Right ventricle myocardium superior (tissue), 1 donor: ENCODE measurements around the gene UGCG. TPM values are rescaled to one million over a fixed set of nuclear protein-coding genes. Genes with fewer than 3 reads are reported as not detected.
"Not testable (repeated sequence)": the region's sequence is repeated elsewhere in the genome, so short reads cannot be mapped to it uniquely, and the experiment has no call there.

ENCODE experiments used
- ATAC-seq: fragments of 200-7000 bp; cut with Tn5 transposase; one replicate; pipeline ENCODE4 v1.9.1; 2020; ENCODE audit warnings: mild to moderate bottlenecking; ENCODE audit not compliant: poor library complexity
- DNase-seq: peaks from one replicate; pipeline ENCODE4 v3.0.0-alpha.2; 2020
- intact Hi-C: fragments of 100-400 bp; cut with DNase I; formaldehyde crosslinking; loops from one replicate; pipeline ENCODE4 v1.11.2; 2022
- long read RNA-seq: library from polyadenylated mRNA; unstranded; transcript quantifications from one replicate; pipeline ENCODE4 v2.0.0, GENCODE V29; 2021
- total RNA-seq: library from RNA; stranded (reverse); fragmentation: NEBNext Ultra II Directional; extraction: Animal tissue kit (Norgen Biotek cat#: 25700); gene quantifications from one replicate; pipeline ENCODE4 v1.2.1, GENCODE V29; 2021
- donor health status: DM: no; HTN: yes; CAD: no; lungs with severe emphysema.

The UGCG gene
- 11.7 TPM for total RNA-seq
- long read RNA-seq, full-length matches to known transcripts: 23 of 28 reads
- long read RNA-seq, partial matches to known transcripts: 2 of 28 reads
- long read RNA-seq, other reads (novel, unspliced or antisense): 3 of 28 reads

DNA sequence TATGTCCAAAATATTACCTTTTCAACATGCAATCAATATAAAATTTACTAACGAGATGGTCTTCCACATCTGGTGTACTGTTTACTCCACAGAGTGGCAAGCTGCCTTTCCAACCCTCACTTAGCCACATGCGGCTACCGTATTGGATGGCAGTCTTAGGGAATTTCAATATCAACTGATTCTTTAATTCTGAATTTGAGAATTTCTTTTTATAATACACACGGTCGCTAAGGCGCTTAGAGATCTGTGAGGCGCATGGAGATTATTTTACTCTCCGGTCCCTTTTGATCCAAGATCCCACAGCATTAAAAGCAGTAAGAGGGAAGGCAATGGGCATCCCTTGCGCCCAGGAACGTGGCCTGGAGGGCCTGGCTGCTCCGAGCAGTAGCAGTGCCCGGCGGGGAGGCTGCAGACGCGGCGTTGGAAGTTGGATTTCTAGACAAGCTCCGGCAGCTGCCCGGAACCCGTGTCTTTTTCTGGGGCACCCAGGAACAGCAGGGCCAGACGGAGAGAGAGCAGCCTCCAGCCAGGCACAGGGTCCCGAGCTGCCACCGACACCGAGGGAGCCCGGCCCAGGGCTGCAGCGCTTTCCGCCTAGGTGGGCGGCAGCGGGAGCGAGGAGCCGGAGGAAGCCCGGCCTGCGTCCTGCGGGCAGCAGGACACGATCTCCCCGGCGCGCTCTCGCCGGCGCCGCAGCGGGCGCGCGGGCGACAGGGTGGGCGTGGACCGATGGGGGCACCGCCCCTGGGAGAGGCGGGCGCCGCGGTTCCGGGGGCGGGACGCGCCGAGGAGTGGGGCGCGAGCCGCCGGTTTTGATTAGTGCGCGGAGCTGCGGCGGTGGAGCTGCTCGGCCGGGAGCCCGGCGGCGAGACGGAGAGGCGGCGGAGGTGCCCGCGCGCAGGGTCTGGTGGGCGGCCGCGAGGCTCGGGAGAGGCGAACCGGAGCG lies at the start of gene UGCG:
UGCG (plus strand) TSS at position 819 of the 946 bp plus-strand sequence. CDS start 402 bp downstream, outside the sequence.
- intact Hi-C loops: loop anchor here (5.0 to 10.0 kb wide), 2 partner anchors 61 to 161 kb away; no protein-coding TSS in a partner anchor
- peak; percentile 94 for DNase-seq
- ATAC-seq: peak; percentile 99

DNA sequence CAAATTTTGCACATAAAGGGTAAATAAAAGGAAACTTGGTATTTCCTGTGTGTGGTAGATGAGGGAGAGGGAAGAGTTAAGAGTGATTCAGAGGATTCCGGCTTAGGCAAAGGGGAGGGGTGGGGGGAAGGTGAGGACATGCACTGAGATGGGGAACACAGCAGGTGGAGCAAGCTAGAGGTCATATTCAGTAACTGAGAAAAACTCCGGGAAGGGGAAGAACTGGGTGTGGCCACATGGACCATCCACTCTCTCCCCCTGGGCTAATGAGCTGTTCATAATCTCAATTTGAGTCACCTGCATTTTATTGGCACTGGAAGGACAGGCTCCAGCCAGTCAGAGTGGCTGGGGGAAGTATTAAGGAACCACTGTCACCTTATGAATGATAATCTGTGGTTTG lies 45.1 kb upstream of the UGCG start:
- intact Hi-C loops: no loop called here
- DNase-seq (no peak), ATAC-seq (no peak)

GRCh38 chr9:111852291-111852690 lies 44.3 kb upstream of the UGCG start:
- DNase-seq (no peak), ATAC-seq (no peak)
- intact Hi-C loops: no loop called here

DNA sequence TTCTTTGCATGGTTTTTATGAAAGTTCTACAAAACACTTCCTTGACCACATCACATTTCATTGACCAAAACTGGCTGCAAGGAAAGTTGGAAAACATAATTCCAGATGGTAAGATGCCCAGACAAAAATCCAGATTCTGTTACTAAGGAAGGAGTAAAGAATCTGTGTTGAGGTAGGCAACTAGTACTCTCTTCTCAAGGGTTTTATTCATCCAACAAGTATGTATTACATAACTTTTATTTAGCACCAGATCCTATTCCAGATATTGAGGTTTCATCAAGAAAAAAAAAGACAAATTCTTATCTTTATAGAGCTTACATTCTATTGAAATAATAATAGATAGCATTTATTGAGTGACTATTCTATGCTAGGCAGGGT lies 43.2 kb upstream of the UGCG start:
- no peak for DNase-seq
- intact Hi-C loops: no loop called here
- ATAC-seq: no peak

DNA sequence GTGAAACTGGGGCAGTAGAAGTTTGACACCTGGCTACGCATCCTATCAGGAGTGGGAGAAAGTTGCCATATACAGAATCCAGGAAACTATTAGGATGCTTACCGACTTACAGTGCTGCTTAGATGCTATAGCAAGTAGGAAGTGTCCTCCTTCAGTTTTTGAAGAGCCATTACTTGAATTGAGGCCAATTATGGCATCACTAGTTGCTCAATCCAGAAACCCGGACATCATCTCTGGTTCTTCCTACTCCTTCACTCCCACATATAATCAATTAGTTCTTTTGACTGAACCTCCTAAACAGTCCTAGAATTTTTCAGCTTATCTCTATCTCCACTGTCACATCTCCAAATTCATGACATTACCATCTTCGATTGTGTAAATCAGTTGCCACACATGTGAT lies 41.8 kb upstream of the UGCG start:
- intact Hi-C loops: no loop called here
- DNase-seq (no peak), ATAC-seq (no peak)

GRCh38 chr9:111857555-111858211 lies 38.9 kb upstream of the UGCG start:
- no peak for ATAC-seq

DNA sequence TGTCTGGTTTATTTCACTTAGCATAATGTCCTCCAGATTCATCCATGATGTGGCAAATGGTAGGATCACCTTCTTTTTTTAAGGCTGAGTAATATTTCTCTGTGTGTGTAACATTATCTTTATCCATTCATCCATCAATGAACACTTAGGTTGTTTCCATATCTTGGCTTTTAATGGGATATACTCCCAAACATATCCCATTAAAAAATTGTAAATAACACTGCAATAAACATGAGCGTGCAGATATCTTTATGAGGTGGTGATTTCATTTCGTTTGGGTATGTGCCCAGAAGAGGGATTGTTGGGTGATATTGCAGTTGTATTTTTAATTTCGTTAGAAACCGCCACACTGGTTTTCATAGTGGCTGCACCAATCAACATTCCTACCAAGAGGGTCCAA lies 36.2 kb upstream of the UGCG start:
- intact Hi-C loops: no loop called here
- no peak for ATAC-seq

More at GRCh38 chr9:111857555-111858211, 38.9 kb upstream of the UGCG start:
- intact Hi-C loops: no loop called here
- no peak for DNase-seq

DNA sequence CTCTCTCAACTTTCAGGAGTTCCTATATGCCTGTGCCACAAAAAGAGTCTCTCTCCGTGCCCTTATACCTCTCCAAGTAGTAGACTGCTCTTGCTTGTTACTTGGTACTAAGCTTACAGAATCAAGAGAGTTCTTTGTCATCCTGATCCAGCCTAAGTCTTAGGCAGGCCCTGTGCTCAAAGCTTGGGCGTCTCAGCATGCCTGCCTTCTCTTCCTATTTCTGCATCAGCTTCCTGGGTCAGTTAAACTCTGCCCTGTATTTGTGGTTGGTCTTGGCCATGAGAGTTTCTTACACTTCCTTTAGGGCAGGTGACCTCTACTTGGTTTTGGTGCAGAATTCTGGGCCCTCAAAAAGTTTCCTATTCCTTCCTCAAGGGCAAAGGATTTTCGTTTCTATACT lies 33.0 kb upstream of the UGCG start:
- no peak for ATAC-seq
- DNase-seq: no peak
- intact Hi-C loops: no loop called here

More for the DNA sequence above, 36.2 kb upstream of the UGCG start:
- no peak for DNase-seq

DNA sequence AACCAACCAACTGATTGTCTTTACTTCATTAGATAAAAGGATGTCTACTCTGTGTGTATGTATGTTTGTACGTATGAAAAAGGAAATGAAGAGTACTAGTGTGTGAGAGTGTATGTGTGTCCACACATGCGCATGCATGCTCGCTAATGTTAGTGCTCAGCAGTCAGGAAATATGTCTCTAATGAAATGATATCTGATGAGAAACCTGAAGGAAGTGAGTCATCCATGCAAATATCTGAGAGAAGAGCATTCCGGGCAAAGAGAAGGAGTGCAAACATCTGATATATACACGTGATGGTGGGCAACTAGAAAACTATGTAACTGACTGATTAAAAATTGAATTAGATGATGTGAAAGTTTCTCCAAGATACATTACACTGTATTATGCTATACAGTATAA lies 29.6 kb upstream of the UGCG start:
- no peak for DNase-seq
- intact Hi-C loops: no loop called here
- no peak for ATAC-seq

DNA sequence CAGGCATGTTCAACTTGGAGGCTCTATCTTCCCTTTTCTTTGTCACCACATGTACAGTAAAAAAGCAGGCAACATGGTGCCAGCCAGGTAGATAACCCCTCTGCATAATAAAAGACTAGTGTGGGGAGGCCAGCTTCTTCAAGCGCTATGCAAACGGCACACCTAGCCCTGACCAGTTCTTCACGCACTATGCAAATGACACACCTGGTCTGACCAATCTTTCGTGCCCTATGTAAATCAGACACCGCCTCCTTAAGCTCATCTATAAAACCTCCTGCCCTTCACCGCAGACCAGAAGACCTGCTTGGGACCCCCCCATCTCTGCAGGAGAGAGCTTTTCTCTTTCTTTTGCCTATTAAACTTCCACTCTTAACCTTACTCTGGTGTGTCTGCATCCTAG lies 28.1 kb upstream of the UGCG start:
- ATAC-seq (no peak), DNase-seq (no peak)
- intact Hi-C loops: no loop called here

GRCh38 chr9:111870774-111871498 lies 25.7 kb upstream of the UGCG start:
- intact Hi-C loops: no loop called here
- DNase-seq (no peak), ATAC-seq (no peak)

- no peak for ATAC-seq
- no peak for DNase-seq
- intact Hi-C loops: no loop called here
Observed at GRCh38 chr9:111871499-111871855, 25.1 kb upstream of the UGCG start.

DNA sequence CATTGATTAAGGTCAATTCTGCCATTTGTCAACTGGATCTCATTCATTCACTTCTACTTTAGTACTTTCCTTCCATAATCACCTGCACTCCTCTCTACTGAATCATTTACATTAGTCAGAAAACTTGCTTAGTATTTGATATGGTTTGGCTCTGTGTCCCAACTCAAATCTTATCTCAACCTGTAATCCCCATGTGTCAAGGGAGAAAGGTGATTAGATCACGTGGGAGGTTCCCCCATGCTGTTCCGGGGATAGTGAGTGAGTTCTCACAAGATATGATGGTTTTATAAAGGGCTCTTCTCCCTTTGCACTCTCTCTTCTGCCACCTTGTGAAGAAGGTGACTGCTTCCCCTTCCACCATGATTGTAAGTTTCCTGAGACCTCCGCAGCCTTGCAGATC lies 23.7 kb upstream of the UGCG start:
- intact Hi-C loops: no loop called here
- no peak for ATAC-seq
- no peak for DNase-seq

DNA sequence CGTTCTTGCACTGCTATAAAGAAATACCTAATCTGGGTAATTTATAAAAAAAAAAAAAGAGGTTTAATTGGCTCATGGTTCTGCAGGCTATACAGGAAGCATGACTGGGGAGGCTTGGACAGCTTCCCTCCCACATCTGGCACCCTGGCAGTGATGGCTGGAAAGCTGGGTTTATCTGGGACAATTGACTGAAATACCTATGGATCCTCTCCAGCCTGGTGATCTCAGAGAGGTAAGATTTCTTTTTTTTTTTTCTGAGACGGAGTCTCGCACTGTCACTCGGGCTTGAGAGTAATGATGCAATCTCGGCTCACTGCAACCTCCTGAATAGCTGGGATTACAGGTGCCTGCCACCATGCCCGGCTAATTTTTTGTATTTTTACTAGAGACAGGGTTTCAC lies 22.7 kb upstream of the UGCG start:
- DNase-seq: no peak
- ATAC-seq: no peak
- intact Hi-C loops: no loop called here

GRCh38 chr9:111874500-111874899 lies 22.1 kb upstream of the UGCG start:
- DNase-seq (no peak), ATAC-seq (no peak)
- intact Hi-C loops: no loop called here

- intact Hi-C loops, DNase-seq, ATAC-seq: not testable (repeated sequence)
Observed at GRCh38 chr9:111875291-111875690, 21.3 kb upstream of the UGCG start.

- DNase-seq, intact Hi-C loops, ATAC-seq: not testable (repeated sequence)
Observed at GRCh38 chr9:111875691-111876090, 20.9 kb upstream of the UGCG start.

DNA sequence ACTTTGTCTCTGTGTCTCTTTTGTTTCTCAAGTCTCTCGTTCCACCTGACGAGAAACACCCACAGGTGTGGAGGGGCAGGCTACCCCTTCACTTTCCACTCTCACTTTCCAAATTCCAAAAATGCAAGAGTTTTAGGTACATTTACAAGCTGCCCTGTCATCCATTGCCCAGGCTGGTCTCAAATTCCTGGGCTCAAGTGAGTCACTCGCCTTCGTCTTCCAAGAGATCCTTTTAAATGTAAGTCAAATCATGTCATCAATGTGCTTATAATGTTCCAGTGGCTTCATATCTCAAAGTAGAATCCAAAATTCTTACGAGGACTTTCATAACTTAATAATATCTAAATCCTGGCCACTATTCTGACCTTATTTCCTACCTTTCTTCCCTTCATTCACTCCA lies 20.4 kb upstream of the UGCG start:
- ATAC-seq: no peak
- intact Hi-C loops: no loop called here
- DNase-seq: no peak

- intact Hi-C loops: no loop called here
- ATAC-seq (no peak), DNase-seq (no peak)
Observed at GRCh38 chr9:111877420-111877819, 19.2 kb upstream of the UGCG start.
